HUES6 (cell line): Measurements from ENCODE around the gene FSIP1.

Experiments
- H3K27ac ChIP-seq: 2 replicates; pipeline ENCODE4 v1.7.0; 2013; ENCODE audit warnings: low read depth, mild to moderate bottlenecking, low read length, inconsistent platforms
- H3K27me3 ChIP-seq: 2 replicates; pipeline ENCODE4 v1.6.1; 2013; ENCODE audit warnings: low read length; ENCODE audit not compliant: control insufficient read depth, insufficient read depth
- H3K36me3 ChIP-seq: 2 replicates; pipeline ENCODE4 v1.6.1; 2013; ENCODE audit warnings: low read length; ENCODE audit not compliant: control insufficient read depth, insufficient read depth
- H3K4me1 ChIP-seq: 2 replicates; pipeline ENCODE4 v1.6.1; 2013; ENCODE audit warnings: low read length; ENCODE audit not compliant: control insufficient read depth, insufficient read depth
- H3K4me3 ChIP-seq: 2 replicates; pipeline ENCODE4 v1.5.1; 2013; ENCODE audit warnings: low read depth, low read length
- H3K9ac ChIP-seq: one replicate; pipeline ENCODE4 v1.6.1; 2013; ENCODE audit warnings: mild to moderate bottlenecking, low read length
- H3K9me3 ChIP-seq: 2 replicates; pipeline ENCODE4 v1.6.1; 2013; ENCODE audit warnings: low read depth, low read length; ENCODE audit not compliant: control insufficient read depth, insufficient read depth

Gene FSIP1

GRCh38 chr15:39783244-39783820 lies 691 bp upstream of the FSIP1 start:
- no peaks in the 10 kb centered on the region for H3K9me3 ChIP-seq
- H3K27ac ChIP-seq, result peak overlapping the region; percentile 63; the same call in 1 of the 2 replicates
- H3K4me1 ChIP-seq, result peaks cover 34% of the 10 kb centered on the region
- peak overlapping the region; percentile 83 for H3K9ac ChIP-seq
- no peaks in the 10 kb centered on the region for H3K27me3 ChIP-seq
- no peaks in the 10 kb centered on the region for H3K36me3 ChIP-seq
- peak overlapping the region; percentile 86 for H3K4me3 ChIP-seq

DNA sequence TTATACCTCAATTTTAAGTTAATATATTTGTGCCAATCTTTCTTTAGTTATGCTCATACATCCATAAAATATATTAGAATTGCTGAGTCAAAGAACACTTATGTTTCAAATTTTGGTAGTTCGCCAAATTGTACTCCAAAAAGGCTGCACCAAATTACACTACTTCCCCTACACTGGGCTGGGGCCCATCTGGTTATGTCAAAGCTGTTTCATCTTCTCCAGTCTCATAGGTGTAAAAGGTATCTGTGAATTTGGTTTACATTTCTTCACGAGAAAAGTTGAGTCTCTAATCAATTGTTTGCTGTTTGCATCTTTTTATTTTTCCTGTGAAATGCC lies 706 bp downstream of the FSIP1 start:
- H3K4me3 ChIP-seq, result peak overlapping the region; percentile 86
- H3K9me3 ChIP-seq, result no peaks in the 10 kb centered on the region
- H3K9ac ChIP-seq, result no peak overlapping the region
- H3K27me3 ChIP-seq, result no peaks in the 10 kb centered on the region
- H3K27ac ChIP-seq, result no peak overlapping the region
- peaks cover 28% of the 10 kb centered on the region for H3K4me1 ChIP-seq
- H3K36me3 ChIP-seq, result no peaks in the 10 kb centered on the region

GRCh38 chr15:39781147-39781966 lies 1.3 kb downstream of the FSIP1 start:
- Histone ChIP-seq H3K27ac (no peak overlapping the region), H3K9me3 (no peaks in the 10 kb centered on the region), H3K36me3 (no peaks in the 10 kb centered on the region), H3K4me3 (peak overlapping the region; percentile 86; the same call in 1 of the 2 replicates), H3K27me3 (no peaks in the 10 kb centered on the region), H3K9ac (no peak overlapping the region), H3K4me1 (peaks cover 23% of the 10 kb centered on the region)

DNA sequence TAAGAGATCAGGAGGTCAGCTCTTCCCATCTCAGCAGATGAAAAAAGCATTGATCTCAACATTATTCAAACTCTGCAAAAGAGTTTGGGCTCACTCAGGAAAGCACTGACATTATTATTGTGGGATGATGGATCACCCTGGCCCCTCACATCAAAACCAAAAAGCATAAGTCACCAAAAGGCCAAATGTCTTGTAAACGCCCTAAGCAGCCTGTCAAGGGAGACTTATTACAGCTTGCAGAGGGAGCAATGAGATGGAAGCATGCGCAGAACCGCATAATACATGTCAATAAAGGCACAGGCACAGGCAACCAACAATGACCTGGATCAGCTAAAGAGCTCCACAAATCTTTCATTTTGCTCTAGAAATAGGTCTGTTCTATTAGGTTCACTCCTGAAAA lies 4.6 kb downstream of the FSIP1 start:
- Histone ChIP-seq H3K27me3 (no peaks in the 10 kb centered on the region), H3K4me3 (no peak overlapping the region), H3K9ac (no peak overlapping the region), H3K27ac (no peak overlapping the region), H3K4me1 (peaks cover 8% of the 10 kb centered on the region; the same call in 1 of the 2 replicates), H3K36me3 (no peaks in the 10 kb centered on the region), H3K9me3 (no peaks in the 10 kb centered on the region)

DNA sequence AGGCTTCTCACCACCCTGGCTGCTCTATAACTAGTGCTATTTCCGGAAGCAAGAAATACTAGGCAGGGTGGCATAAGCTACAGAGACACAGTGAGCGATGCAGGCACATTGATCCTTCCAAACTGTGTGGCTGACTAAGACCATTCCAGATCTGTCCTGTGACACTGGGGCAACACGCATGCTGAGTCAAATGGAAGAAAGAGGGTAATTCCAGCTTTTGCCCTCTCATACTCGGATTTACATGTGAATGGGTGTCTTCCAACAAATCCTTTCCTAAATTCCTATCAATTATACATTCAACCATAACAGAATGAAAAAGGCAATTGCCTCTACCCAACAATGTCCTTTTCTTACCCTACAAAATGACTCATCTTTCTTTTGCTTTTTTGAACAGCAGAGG lies 5.1 kb downstream of the FSIP1 start:
- H3K9ac ChIP-seq, result no peak overlapping the region
- H3K36me3 ChIP-seq, result no peaks in the 10 kb centered on the region
- H3K27ac ChIP-seq, result no peak overlapping the region
- peaks cover 8% of the 10 kb centered on the region; the same call in 1 of the 2 replicates for H3K4me1 ChIP-seq
- no peak overlapping the region for H3K4me3 ChIP-seq
- H3K9me3 ChIP-seq, result no peaks in the 10 kb centered on the region
- H3K27me3 ChIP-seq, result no peaks in the 10 kb centered on the region

DNA sequence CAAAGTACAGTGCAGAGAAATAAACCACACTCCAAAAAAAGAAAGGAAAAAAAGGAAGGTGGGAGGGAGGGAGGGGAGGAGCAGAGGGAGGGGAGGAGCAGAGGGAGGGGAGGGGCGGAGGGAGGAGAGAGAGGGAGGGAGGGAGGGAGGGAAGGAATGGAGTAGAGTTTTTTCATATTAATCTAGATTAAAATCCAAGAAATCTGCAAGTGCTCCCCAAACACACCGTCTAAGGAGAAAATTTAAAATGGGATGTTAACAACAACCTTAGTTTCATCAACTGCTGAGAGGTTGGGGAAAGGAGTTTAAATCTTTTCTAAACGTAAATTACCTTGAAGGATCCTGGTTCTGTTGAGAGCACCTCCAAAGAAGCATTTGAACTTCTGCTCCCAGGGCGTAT lies 6.6 kb downstream of the FSIP1 start:
- H3K9ac ChIP-seq, result no peak overlapping the region
- H3K4me3 ChIP-seq, result no peak overlapping the region
- peaks cover 8% of the 10 kb centered on the region; the same call in 1 of the 2 replicates for H3K4me1 ChIP-seq
- no peaks in the 10 kb centered on the region for H3K27me3 ChIP-seq
- no peaks in the 10 kb centered on the region for H3K9me3 ChIP-seq
- H3K36me3 ChIP-seq, result no peaks in the 10 kb centered on the region
- H3K27ac ChIP-seq, result no peak overlapping the region

DNA sequence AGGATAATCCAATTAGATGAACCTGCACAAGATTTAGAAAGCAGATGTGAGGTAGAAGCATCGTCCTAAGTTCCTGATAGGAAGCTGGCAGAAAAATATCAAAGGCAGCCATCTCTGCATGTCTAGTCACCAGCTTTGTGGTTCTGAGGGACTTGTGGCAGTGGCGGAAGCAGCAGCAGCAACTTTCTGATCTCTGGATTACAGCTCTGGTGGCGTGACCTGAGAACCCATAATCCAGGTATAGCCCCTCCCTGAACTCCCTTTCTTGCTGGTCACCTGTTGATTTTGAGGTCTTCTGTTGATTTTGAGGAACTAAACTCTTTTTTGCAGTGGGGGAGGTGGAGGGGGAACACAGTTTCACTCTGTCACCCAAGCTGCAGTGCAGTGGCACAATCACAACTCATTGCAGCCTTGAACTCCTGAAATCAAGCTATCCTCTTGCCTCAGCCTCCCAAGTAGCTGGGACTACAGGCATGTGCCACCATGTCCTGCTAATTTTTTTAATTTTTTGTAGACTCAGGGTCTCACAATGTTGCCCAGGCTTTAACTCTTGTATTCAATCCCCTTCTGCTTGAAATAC lies 7.9 kb downstream of the FSIP1 start:
- Histone ChIP-seq H3K36me3 (no peaks in the 10 kb centered on the region), H3K4me3 (no peak overlapping the region), H3K27ac (no peak overlapping the region), H3K9ac (no peak overlapping the region), H3K27me3 (no peaks in the 10 kb centered on the region), H3K4me1 (peaks cover 8% of the 10 kb centered on the region; the same call in 1 of the 2 replicates), H3K9me3 (no peaks in the 10 kb centered on the region)

DNA sequence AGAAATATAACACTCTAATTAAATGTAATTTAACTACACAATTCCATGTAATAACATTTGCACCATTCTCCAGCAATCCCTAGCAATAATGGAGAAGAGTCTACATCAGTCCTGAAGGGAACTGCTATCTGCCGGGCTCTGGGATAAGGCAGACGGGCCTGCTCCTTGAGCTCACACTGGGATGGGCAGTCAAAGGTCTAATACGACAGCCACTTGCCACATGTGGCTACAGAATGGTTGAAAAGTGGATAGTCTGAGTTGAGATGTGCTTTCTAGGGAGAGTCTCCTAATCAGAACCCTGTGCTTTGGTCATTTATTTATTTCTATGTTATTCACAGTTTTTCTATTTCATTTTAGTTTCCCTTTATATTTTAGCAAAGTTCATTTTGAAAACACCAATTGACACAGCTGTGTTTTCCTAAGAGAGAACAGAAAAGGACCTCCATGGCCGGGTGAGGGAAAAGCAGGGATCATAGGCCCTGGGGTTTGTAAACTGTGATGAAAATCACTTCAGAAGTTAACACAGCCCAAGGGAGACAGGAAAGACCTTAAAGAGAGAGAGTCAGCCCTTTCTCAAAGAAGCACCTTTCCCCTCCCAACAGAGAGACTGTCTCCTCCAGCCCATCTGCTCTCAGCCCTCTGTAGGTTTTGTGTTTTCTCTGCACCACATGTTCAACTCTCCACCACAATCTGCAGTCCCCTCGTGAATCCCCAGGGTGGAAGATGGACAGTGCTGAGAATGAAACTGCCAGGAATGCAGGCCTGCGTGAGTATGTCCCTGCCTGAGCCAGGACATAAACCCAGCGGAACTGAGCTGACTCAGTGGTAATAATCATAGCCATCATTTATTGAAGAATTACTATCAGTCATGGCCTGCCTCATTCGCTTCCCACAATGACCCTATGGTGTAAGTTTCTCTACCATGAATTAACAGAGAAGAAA lies 11.6 kb downstream of the FSIP1 start:
- Histone ChIP-seq H3K9me3 (no peaks in the 10 kb centered on the region), H3K27ac (no peak overlapping the region), H3K4me3 (no peak overlapping the region), H3K36me3 (no peaks in the 10 kb centered on the region), H3K27me3 (no peaks in the 10 kb centered on the region), H3K4me1 (no peaks in the 10 kb centered on the region), H3K9ac (no peak overlapping the region)

- no peaks in the 10 kb centered on the region for H3K4me1 ChIP-seq
- H3K9me3 ChIP-seq, result no peaks in the 10 kb centered on the region
- no peak overlapping the region for H3K27ac ChIP-seq
- no peak overlapping the region for H3K9ac ChIP-seq
- no peaks in the 10 kb centered on the region for H3K36me3 ChIP-seq
- no peak overlapping the region for H3K4me3 ChIP-seq
- no peaks in the 10 kb centered on the region for H3K27me3 ChIP-seq
Observed at GRCh38 chr15:39767921-39768320, 14.7 kb downstream of the FSIP1 start.

GRCh38 chr15:39761006-39761405 lies 21.6 kb downstream of the FSIP1 start:
- H3K27ac ChIP-seq, result no peak overlapping the region
- H3K4me3 ChIP-seq, result no peak overlapping the region
- no peaks in the 10 kb centered on the region for H3K4me1 ChIP-seq

More at GRCh38 chr15:39761006-39761405, 21.6 kb downstream of the FSIP1 start:
- H3K27me3 ChIP-seq, result no peaks in the 10 kb centered on the region
- H3K36me3 ChIP-seq, result no peaks in the 10 kb centered on the region
- H3K9me3 ChIP-seq, result no peaks in the 10 kb centered on the region
- H3K9ac ChIP-seq, result no peak overlapping the region
